Kidney (tissue), 22 donors: Measurements from ENCODE around the gene HGS. TPM values are rescaled to one million over a fixed set of nuclear protein-coding genes. Genes with fewer than 3 reads are reported as not detected.

Experiments
- DNase-seq, 5 donors: peaks; one replicate each; pipeline ENCODE4 v3.0.0-alpha.2; 2013 to 2020
- FAIRE-seq: peaks from 2 replicates; lab custom pipeline; 2012; peaks lifted over from hg19 to GRCh38; lab: Jason Lieb, UNC
- H3K27ac ChIP-seq, 2 donors: one replicate each; pipeline ENCODE4 v1.7.0; 2013; ENCODE audit warnings: low read depth in 2 of 2, low read length in 2 of 2, inconsistent platforms in 1 of 2
- H3K27me3 ChIP-seq: one replicate; pipeline ENCODE4 v1.7.1; 2013; ENCODE audit warnings: low read length, inconsistent platforms; ENCODE audit not compliant: control insufficient read depth, insufficient read depth
- H3K36me3 ChIP-seq, 3 donors: one replicate each; pipeline versions ENCODE4 v1.7.0 to v1.7.1; 2013; ENCODE audit warnings: low read length in 3 of 3, control low read depth in 1 of 3, inconsistent platforms in 1 of 3; ENCODE audit not compliant: insufficient read depth in 3 of 3, control insufficient read depth in 2 of 3
- H3K4me1 ChIP-seq, 3 donors: one replicate each; pipeline versions ENCODE4 v1.7.0 to v1.7.1; 2013; ENCODE audit warnings: low read length in 3 of 3, inconsistent platforms in 1 of 3, low read depth in 1 of 3; ENCODE audit not compliant: control insufficient read depth in 2 of 3, insufficient read depth in 2 of 3
- H3K4me3 ChIP-seq, 3 donors: one replicate each; pipeline versions ENCODE4 v1.7.0 to v1.8.1; 2013; ENCODE audit warnings: low read length in 3 of 3, control low read depth in 1 of 3, inconsistent platforms in 1 of 3
- H3K9ac ChIP-seq, 3 donors: one replicate each; pipeline versions ENCODE4 v1.7.0 to v1.7.1; 2013; ENCODE audit warnings: low read length in 3 of 3, control low read depth in 1 of 3, inconsistent platforms in 1 of 3
- H3K9me3 ChIP-seq, 3 donors: one replicate each; pipeline versions ENCODE4 v1.7.0 to v1.7.1; 2013; ENCODE audit warnings: low read length in 3 of 3, control low read depth in 1 of 3, inconsistent platforms in 1 of 3; ENCODE audit not compliant: control insufficient read depth in 2 of 3, insufficient read depth in 1 of 3
- intact Hi-C: fragments of 100-400 bp; cut with DNase I; formaldehyde crosslinking; loops from one replicate; pipeline ENCODE4 v1.11.1; 2022
- long read RNA-seq, 10 donors: library from polyadenylated mRNA in 1 of 10; unstranded in 1 of 10; transcript quantifications; one replicate each; pipeline ENCODE4 v2.0.0 and lab custom pipeline, GENCODE V29; 2021 to 2026
- polyA plus RNA-seq: library from polyadenylated mRNA; stranded (reverse); fragments of 350-450 nt; fragmentation: Illumina TruSeq; extraction: RNeasy Lipid Tissue Mini Kit (QIAGEN cat#74804); gene quantifications from one replicate; pipeline ENCODE4 v1.2.3, GENCODE V29; 2014; ENCODE audit warnings: low read depth, low replicate concordance; ENCODE audit not compliant: insufficient read depth
- total RNA-seq: library from RNA; stranded (reverse); fragmentation: NEBNext Ultra II Directional; extraction: Animal tissue kit (Norgen Biotek cat#: 25700); gene quantifications from one replicate; pipeline ENCODE4 v1.2.1, GENCODE V29; 2021
- TF ChIP-seq, protein P1 (sequence below): IDR thresholded peaks from 3 replicates; pipeline ENCODE4 v1.5.1; 2012; ENCODE audit warnings: mild to moderate bottlenecking, moderate library complexity, borderline replicate concordance; ENCODE audit not compliant: insufficient read depth; ENCODE audit errors: extremely low read depth
- donor health status: control.
- donor health status: control.
- donor health status: control.
- donor health status: control.
- donor health status: control.
- donor health status: DM: yes; HTN: yes; CAD: no.
- donor health status: Normal renal cell carcinoma (clear cell type).

The HGS gene, protein sequence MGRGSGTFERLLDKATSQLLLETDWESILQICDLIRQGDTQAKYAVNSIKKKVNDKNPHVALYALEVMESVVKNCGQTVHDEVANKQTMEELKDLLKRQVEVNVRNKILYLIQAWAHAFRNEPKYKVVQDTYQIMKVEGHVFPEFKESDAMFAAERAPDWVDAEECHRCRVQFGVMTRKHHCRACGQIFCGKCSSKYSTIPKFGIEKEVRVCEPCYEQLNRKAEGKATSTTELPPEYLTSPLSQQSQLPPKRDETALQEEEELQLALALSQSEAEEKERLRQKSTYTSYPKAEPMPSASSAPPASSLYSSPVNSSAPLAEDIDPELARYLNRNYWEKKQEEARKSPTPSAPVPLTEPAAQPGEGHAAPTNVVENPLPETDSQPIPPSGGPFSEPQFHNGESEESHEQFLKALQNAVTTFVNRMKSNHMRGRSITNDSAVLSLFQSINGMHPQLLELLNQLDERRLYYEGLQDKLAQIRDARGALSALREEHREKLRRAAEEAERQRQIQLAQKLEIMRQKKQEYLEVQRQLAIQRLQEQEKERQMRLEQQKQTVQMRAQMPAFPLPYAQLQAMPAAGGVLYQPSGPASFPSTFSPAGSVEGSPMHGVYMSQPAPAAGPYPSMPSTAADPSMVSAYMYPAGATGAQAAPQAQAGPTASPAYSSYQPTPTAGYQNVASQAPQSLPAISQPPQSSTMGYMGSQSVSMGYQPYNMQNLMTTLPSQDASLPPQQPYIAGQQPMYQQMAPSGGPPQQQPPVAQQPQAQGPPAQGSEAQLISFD
- total RNA-seq (95.3 TPM), polyA plus RNA-seq (85.5 TPM)
- long read RNA-seq, donor 1, partial matches to known transcripts: 27 of 34 reads
- long read RNA-seq, donor 1, other reads (novel, unspliced or antisense): 0 of 34 reads
- long read RNA-seq, donor 2, partial matches to known transcripts: 32 of 37 reads
- long read RNA-seq, donor 2, other reads (novel, unspliced or antisense): 0 of 37 reads
- long read RNA-seq, donor 3, transcript HGS-201 (22 exons, 2,970 nt): major isoform, 7 of 16 reads
- long read RNA-seq, donor 3, partial matches to known transcripts: 5 of 16 reads
- long read RNA-seq, donor 3, other reads (novel, unspliced or antisense): 0 of 16 reads
- long read RNA-seq, donor 4, transcript HGS-201 (22 exons, 2,970 nt): major isoform, 7 of 72 reads
- long read RNA-seq, donor 4, partial matches to known transcripts: 54 of 72 reads
- long read RNA-seq, donor 4, other reads (novel, unspliced or antisense): 6 of 72 reads
- long read RNA-seq, donor 5, partial matches to known transcripts: 0 of 2 reads
- long read RNA-seq, donor 5, other reads (novel, unspliced or antisense): 0 of 2 reads
- long read RNA-seq, donor 6, partial matches to known transcripts: 5 of 8 reads
- long read RNA-seq, donor 6, other reads (novel, unspliced or antisense): 0 of 8 reads
- long read RNA-seq, donor 7, transcript HGS-201 (22 exons, 2,970 nt): major isoform, 34 of 85 reads
- long read RNA-seq, donor 7, partial matches to known transcripts: 22 of 85 reads
- long read RNA-seq, donor 7, other reads (novel, unspliced or antisense): 27 of 85 reads
- long read RNA-seq, donor 8, partial matches to known transcripts: 11 of 15 reads
- long read RNA-seq, donor 8, other reads (novel, unspliced or antisense): 0 of 15 reads
- long read RNA-seq, donor 9, partial matches to known transcripts: 9 of 11 reads
- long read RNA-seq, donor 9, other reads (novel, unspliced or antisense): 0 of 11 reads
- long read RNA-seq, donor 10, transcript HGS-206 (1 exons, 2,401 nt): major isoform, 6 of 70 reads
- long read RNA-seq, donor 10, partial matches to known transcripts: 44 of 70 reads
- long read RNA-seq, donor 10, other reads (novel, unspliced or antisense): 10 of 70 reads

DNA sequence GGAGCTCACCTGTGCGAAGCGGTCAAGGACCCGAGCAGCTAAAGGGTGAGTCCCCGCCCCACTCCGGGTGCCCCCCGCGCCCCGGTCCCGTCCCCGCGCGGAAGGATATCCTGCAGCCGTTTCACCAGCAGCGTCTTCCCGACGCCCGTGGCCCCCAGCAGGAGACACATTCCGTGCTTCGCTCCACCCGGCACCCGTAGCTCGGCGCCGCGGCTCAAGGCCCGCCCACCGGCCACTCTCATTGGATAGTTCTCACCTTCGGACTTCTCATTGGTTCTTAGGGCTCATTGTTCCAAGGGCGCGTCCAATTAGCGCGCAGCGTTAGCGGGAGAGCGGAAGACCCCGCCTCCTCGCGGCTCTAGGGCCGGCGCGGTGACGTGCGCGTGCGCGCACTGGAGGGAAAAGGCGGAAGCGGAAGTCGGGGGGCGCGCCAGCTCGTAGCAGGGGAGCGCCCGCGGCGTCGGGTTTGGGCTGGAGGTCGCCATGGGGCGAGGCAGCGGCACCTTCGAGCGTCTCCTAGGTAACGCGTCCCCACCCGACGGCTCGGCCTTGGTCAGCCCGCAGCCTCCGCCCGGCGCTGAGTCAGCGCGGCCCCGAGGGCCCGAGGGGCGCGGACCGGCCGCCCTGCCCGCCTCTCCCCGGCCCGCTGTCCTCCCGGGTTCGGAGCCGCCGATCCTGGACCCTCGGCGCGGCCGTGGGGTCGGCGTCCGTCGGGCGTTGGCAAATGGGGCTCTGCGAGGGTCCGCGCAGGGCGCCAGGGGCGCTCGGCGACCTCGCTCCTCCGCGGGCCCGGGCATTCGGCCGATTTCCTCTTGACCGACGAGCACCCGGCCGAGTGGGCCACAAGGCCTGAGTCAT is at the start of gene HGS, which contains the start of gene ARL16:
Gene HGS, plus strand, starts transcription at position 428 of the 858 bp plus-strand sequence. Its CDS starts 56 bp downstream, at position 484.
Gene ARL16, minus strand, starts transcription at position 214 of the 858 bp plus-strand sequence. Its CDS starts 44 bp downstream, at position 170.
- Histone ChIP-seq H3K4me1 (peaks cover 0 to 23% (median 11%) of the 10 kb centered on the region in 3 donors), H3K27me3 (no peaks in the 10 kb centered on the region), H3K36me3 (peaks cover 0 to 20% (median 13%) of the 10 kb centered on the region in 3 donors), H3K9ac (peak within 1 kb of the TSS; percentile 55 to 91 (median 80)), H3K9me3 (no peaks in the 10 kb centered on the region), H3K27ac (peak within 1 kb of the TSS; percentile 77 to 78), H3K4me3 (peak within 1 kb of the TSS; percentile 74 to 95 (median 88))
- peak; percentile 98 to 100 (median 99) for DNase-seq
- intact Hi-C loops: no loop called here
- TF ChIP-seq, protein P1, sequence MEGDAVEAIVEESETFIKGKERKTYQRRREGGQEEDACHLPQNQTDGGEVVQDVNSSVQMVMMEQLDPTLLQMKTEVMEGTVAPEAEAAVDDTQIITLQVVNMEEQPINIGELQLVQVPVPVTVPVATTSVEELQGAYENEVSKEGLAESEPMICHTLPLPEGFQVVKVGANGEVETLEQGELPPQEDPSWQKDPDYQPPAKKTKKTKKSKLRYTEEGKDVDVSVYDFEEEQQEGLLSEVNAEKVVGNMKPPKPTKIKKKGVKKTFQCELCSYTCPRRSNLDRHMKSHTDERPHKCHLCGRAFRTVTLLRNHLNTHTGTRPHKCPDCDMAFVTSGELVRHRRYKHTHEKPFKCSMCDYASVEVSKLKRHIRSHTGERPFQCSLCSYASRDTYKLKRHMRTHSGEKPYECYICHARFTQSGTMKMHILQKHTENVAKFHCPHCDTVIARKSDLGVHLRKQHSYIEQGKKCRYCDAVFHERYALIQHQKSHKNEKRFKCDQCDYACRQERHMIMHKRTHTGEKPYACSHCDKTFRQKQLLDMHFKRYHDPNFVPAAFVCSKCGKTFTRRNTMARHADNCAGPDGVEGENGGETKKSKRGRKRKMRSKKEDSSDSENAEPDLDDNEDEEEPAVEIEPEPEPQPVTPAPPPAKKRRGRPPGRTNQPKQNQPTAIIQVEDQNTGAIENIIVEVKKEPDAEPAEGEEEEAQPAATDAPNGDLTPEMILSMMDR: no peak
- FAIRE-seq: peak; percentile 91

DNA sequence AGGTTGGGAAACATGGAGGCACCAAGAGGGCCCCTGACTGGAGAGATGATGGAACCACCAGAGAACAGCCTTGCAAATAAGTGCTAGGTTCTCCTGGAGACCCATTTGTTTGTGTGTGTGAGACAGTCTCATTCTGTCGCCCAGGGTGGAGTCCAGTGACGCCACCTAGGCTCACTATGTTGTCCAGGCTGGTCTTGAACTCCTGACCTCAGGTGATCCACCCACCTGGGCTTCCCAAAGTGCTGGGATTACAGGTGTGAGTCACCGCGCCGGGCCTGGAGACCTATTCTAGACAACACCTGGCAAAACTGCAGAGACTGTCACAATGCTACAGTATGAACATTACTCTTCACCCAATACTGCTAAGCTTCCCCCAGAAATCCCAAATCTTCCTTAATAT is 48.4 kb upstream of the HGS start:
- TF ChIP-seq, protein P1: no peak
- peak overlapping the region in 1 of 3 donors; percentile 74 for H3K9ac ChIP-seq
- no peaks in the 10 kb centered on the region for H3K27me3 ChIP-seq
- intact Hi-C loops: no loop called here
- peak in 1 of 5 donors; percentile 24 for DNase-seq
- H3K4me1 ChIP-seq: peaks cover 0 to 9% (median 7%) of the 10 kb centered on the region in 3 donors
- H3K4me3 ChIP-seq: peak overlapping the region in 2 of 3 donors; percentile 92 to 97
- H3K27ac ChIP-seq: peak overlapping the region in 1 of 2 donors; percentile 77
- no peak for FAIRE-seq
- peaks cover 0 to 2% (median 0%) of the 10 kb centered on the region in 3 donors for H3K36me3 ChIP-seq
- H3K9me3 ChIP-seq: no peaks in the 10 kb centered on the region
